Activated T-helper 17 cell treated with anti-CD3 and anti-CD28 coated beads, Interleukin-2, amount 50 U/mL, for 72 hours (primary cell): ENCODE measurements around the gene CRB1. TPM values are rescaled to one million over a fixed set of nuclear protein-coding genes. Genes with fewer than 3 reads are reported as not detected.
"Not testable (repeated sequence)": the region's sequence is repeated elsewhere in the genome, so short reads cannot be mapped to it uniquely, and the experiment has no call there.

ENCODE experiments used
- ATAC-seq: fragments of 150-1000 bp; cut with Tn5 transposase; replicated peaks from 2 replicates; pipeline ENCODE4 v1.10.0; 2021; ENCODE audit warnings: mild to moderate bottlenecking, moderate library complexity
- H3K27ac Mint-ChIP-seq: one replicate; pipeline ENCODE4 v1.8.0; 2022; ENCODE audit warnings: mixed read lengths
- H3K27me3 Mint-ChIP-seq: one replicate; pipeline ENCODE4 v1.8.0; 2022; ENCODE audit warnings: mixed read lengths
- H3K36me3 Mint-ChIP-seq: one replicate; pipeline ENCODE4 v1.8.0; 2022; ENCODE audit warnings: low read depth, mild to moderate bottlenecking, mixed read lengths
- H3K4me1 Mint-ChIP-seq: one replicate; pipeline ENCODE4 v1.8.0; 2022; ENCODE audit warnings: mixed read lengths
- H3K4me3 Mint-ChIP-seq: one replicate; pipeline ENCODE4 v1.8.0; 2022; ENCODE audit warnings: mild to moderate bottlenecking, mixed read lengths
- H3K9me3 Mint-ChIP-seq: one replicate; pipeline ENCODE4 v1.8.0; 2022; ENCODE audit warnings: mixed read lengths
- total RNA-seq, 2 donors: library from RNA; stranded (reverse); gene quantifications; one replicate each; pipeline ENCODE4 v1.2.3, GENCODE V29; 2022

CRB1 gene
- total RNA-seq, 2 donors from 2014 or later: 0.58 TPM; not detected in 1

GRCh38 chr1:197391303-197392226 lies 123.5 kb downstream of the CRB1 start:
- Mint-ChIP-seq H3K27me3 (no peaks in the 10 kb centered on the region), H3K36me3 (no peaks in the 10 kb centered on the region), H3K27ac (peak overlapping the region; percentile 69), H3K4me3 (peak overlapping the region; percentile 6), H3K9me3 (no peaks in the 10 kb centered on the region), H3K4me1 (peaks cover 19% of the 10 kb centered on the region)
- ATAC-seq: peak; percentile 50

- no peak for ATAC-seq
- H3K27ac Mint-ChIP-seq: no peak overlapping the region
- H3K36me3 Mint-ChIP-seq: no peaks in the 10 kb centered on the region
- H3K27me3 Mint-ChIP-seq: no peaks in the 10 kb centered on the region
- no peaks in the 10 kb centered on the region for H3K9me3 Mint-ChIP-seq
- peaks cover 19% of the 10 kb centered on the region for H3K4me1 Mint-ChIP-seq
- no peak overlapping the region for H3K4me3 Mint-ChIP-seq
These were observed 124.5 kb downstream of the CRB1 start for GRCh38 chr1:197392541-197392940.

DNA sequence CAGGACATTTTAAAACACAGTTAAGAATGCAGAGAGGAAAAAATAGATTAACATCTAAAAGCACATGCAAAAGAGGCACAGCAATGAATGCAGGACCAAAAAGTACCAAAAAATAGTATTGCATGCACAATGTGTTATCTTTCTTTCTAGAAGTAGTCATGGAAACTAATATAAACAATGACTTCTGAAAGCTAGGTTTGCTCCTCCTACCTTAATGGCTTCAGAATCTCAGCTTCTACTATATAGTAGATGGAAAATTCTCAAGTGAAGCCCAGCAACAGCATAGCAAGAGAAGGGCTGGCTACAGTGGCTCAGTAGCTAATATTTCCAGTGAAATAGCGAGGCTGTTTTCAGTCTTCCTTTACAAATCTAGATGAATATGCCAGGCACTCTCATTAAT lies 125.1 kb downstream of the CRB1 start:
- no peaks in the 10 kb centered on the region for H3K36me3 Mint-ChIP-seq

GRCh38 chr1:197393772-197394171 lies 125.7 kb downstream of the CRB1 start:
- Mint-ChIP-seq H3K4me1 (peaks cover 19% of the 10 kb centered on the region), H3K36me3 (no peaks in the 10 kb centered on the region), H3K27ac (no peak overlapping the region), H3K9me3 (no peaks in the 10 kb centered on the region), H3K4me3 (no peak overlapping the region), H3K27me3 (no peaks in the 10 kb centered on the region)
- ATAC-seq: no peak

More for the DNA sequence above, 125.1 kb downstream of the CRB1 start:
- H3K4me3 Mint-ChIP-seq: no peak overlapping the region
- H3K27ac Mint-ChIP-seq: no peak overlapping the region
- no peak for ATAC-seq
- H3K4me1 Mint-ChIP-seq: peaks cover 19% of the 10 kb centered on the region
- H3K27me3 Mint-ChIP-seq: no peaks in the 10 kb centered on the region
- H3K9me3 Mint-ChIP-seq: no peaks in the 10 kb centered on the region

- H3K27ac Mint-ChIP-seq: no peak overlapping the region
- no peak overlapping the region for H3K4me3 Mint-ChIP-seq
- H3K27me3 Mint-ChIP-seq: no peaks in the 10 kb centered on the region
- H3K36me3 Mint-ChIP-seq: no peaks in the 10 kb centered on the region
- H3K4me1 Mint-ChIP-seq: peaks cover 15% of the 10 kb centered on the region
- ATAC-seq: no peak
- no peaks in the 10 kb centered on the region for H3K9me3 Mint-ChIP-seq
These were observed 127.0 kb downstream of the CRB1 start for GRCh38 chr1:197394831-197395608.

GRCh38 chr1:197397895-197398294 lies 129.8 kb downstream of the CRB1 start:
- no peak overlapping the region for H3K27ac Mint-ChIP-seq
- no peak overlapping the region for H3K4me3 Mint-ChIP-seq
- no peaks in the 10 kb centered on the region for H3K4me1 Mint-ChIP-seq
- H3K9me3 Mint-ChIP-seq: no peaks in the 10 kb centered on the region
- no peaks in the 10 kb centered on the region for H3K36me3 Mint-ChIP-seq
- ATAC-seq: no peak
- peaks cover 3% of the 10 kb centered on the region for H3K27me3 Mint-ChIP-seq

- peaks cover 8% of the 10 kb centered on the region for H3K27me3 Mint-ChIP-seq
- no peaks in the 10 kb centered on the region for H3K36me3 Mint-ChIP-seq
- ATAC-seq: peak; percentile 64
- H3K4me3 Mint-ChIP-seq: no peak overlapping the region
- H3K9me3 Mint-ChIP-seq: no peaks in the 10 kb centered on the region
- no peak overlapping the region for H3K27ac Mint-ChIP-seq
- H3K4me1 Mint-ChIP-seq: no peaks in the 10 kb centered on the region
These were observed 131.9 kb downstream of the CRB1 start for GRCh38 chr1:197399755-197400521.

DNA sequence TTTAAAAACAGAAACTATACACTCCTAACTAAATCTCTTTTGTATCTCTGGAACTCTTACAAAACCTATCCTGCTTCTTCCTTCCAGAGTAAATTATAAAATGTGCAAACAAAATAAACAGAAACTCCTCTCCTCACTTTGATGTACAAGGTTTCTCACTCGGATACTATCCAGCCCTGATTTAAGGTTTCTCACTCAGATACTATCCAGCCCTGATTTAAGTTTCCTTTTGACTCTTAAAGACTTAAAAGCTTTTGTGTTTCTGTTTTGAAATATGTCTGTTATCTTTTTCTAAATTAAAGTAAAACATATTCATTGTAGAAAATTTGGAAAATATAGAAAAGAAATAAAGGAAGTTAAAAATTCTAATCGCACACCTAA lies 132.5 kb downstream of the CRB1 start:
- no peak overlapping the region for H3K4me3 Mint-ChIP-seq

DNA sequence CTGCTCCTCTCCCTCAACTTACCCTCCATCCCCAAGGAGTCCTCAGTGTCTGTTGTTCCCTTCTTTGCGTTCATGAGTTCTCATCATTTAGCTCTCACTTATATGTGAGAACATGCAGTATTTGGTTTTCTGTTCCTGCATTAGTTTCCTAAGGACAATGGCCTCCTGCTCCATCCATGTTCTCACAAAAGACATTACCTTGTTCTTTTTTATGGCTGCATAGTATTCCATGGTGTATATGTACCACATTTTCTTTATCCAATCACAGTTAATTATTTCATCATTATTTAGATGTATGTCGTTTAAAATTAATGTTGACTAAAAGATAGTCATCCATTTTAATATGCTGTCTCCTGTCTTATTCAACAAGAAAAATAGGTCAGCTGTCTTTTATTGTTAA lies 134.1 kb downstream of the CRB1 start:
- Mint-ChIP-seq H3K27me3 (peaks cover 8% of the 10 kb centered on the region), H3K4me3 (no peak overlapping the region), H3K27ac (no peak overlapping the region), H3K9me3 (no peaks in the 10 kb centered on the region), H3K36me3 (no peaks in the 10 kb centered on the region), H3K4me1 (no peaks in the 10 kb centered on the region)
- no peak for ATAC-seq

More for the DNA sequence above, 132.5 kb downstream of the CRB1 start:
- Mint-ChIP-seq H3K9me3 (no peaks in the 10 kb centered on the region), H3K4me1 (no peaks in the 10 kb centered on the region), H3K27me3 (peaks cover 8% of the 10 kb centered on the region), H3K36me3 (no peaks in the 10 kb centered on the region), H3K27ac (no peak overlapping the region)
- ATAC-seq: peak; percentile 12

GRCh38 chr1:197404774-197405173 lies 136.7 kb downstream of the CRB1 start:
- not testable (repeated sequence) for H3K4me3 Mint-ChIP-seq, H3K36me3 Mint-ChIP-seq, H3K4me1 Mint-ChIP-seq, H3K27ac Mint-ChIP-seq, H3K9me3 Mint-ChIP-seq
- peak; percentile 39 for ATAC-seq
- peaks cover 11% of the 10 kb centered on the region for H3K27me3 Mint-ChIP-seq

DNA sequence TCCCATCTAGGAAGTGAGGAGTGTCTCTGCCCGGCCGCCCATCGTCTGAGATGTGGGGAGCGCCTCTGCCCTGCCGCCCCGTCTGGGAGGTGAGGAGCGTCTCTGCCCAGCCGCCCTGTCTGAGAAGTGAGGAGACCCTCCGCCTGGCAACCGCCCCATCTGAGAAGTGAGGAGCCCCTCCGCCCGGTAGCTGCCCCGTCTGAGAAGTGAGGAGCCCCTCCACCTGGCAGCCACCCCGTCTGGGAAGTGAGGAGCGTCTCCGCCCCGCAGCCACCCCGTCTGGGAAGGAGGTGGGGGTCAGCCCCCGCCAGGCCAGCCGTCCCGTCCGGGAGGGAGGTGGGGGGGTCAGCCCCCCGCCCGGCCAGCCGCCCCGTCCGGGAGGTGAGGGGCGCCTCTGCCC lies 137.6 kb downstream of the CRB1 start:
- H3K36me3 Mint-ChIP-seq, H3K9me3 Mint-ChIP-seq, H3K27ac Mint-ChIP-seq, H3K4me3 Mint-ChIP-seq, H3K4me1 Mint-ChIP-seq, ATAC-seq: not testable (repeated sequence)
- H3K27me3 Mint-ChIP-seq: peaks cover 11% of the 10 kb centered on the region

DNA sequence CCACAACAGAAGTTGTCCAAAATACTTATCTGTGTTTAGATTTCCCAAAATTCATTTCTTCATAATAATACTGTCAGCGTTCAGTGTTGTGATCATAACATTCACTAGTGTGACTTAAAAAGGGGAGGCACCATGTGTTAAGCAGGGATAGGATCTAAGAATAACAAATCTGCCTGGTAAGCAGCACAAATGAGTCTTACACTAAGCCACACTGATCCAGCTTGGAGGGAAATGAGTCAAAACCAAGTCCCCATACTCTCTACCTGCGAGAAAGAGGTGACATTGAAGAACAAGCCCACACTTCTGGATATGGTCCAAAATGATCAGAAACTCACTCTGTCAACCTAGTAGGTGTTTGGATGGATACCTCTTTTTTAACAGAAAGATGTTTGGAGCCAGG lies 145.5 kb downstream of the CRB1 start:
- Mint-ChIP-seq H3K9me3 (no peaks in the 10 kb centered on the region), H3K4me1 (no peaks in the 10 kb centered on the region), H3K27me3 (peaks cover 4% of the 10 kb centered on the region), H3K36me3 (no peaks in the 10 kb centered on the region), H3K27ac (no peak overlapping the region), H3K4me3 (no peak overlapping the region)
- ATAC-seq: peak; percentile 85

DNA sequence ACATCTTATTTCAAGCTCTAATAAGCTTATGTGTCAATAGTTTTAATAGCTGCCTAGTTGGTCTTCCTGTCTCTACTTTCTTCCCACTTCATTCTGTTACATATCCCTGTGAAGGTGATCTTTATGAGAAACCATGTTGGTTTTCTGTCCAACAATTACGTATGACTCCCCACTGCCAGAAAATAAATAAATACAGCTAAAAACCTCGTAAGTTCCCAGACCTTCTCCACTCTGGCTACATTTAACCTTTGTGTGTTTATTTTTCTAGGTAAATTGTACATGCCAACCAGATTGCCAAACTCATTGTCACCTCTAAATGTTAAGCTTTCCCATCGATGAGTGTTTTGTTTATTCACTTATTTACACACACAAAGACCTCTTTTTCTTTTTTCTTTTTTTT lies 147.2 kb downstream of the CRB1 start:
- Mint-ChIP-seq H3K4me1 (no peaks in the 10 kb centered on the region), H3K36me3 (no peaks in the 10 kb centered on the region), H3K4me3 (no peak overlapping the region), H3K9me3 (no peaks in the 10 kb centered on the region), H3K27ac (no peak overlapping the region), H3K27me3 (peaks cover 4% of the 10 kb centered on the region)
- ATAC-seq: no peak

DNA sequence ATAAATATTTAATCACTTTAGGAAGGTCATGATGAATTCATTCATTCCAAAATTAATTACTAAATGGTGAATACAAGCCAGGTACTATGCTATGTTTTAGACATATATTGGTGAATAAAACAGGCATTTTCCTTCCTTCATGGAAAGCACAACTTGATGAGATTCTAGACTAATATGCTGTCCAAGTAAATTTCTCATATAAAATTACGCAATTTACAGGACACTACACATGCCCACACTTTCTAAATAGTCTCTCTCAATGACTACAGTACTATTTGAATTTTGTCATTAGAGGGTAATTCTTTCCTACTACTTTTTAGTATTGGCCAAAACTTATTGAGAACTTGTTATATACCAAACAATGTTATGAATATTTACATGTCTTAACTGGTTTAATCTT lies 150.6 kb downstream of the CRB1 start:
- no peaks in the 10 kb centered on the region for H3K9me3 Mint-ChIP-seq
- H3K27ac Mint-ChIP-seq: no peak overlapping the region
- no peak for ATAC-seq
- peaks cover 4% of the 10 kb centered on the region for H3K27me3 Mint-ChIP-seq
- H3K4me1 Mint-ChIP-seq: no peaks in the 10 kb centered on the region
- no peak overlapping the region for H3K4me3 Mint-ChIP-seq
- no peaks in the 10 kb centered on the region for H3K36me3 Mint-ChIP-seq
